Right lobe of liver (tissue), 6 donors: Measurements from ENCODE around the gene PRSS33. TPM values are rescaled to one million over a fixed set of nuclear protein-coding genes. Genes with fewer than 3 reads are reported as not detected.

Source experiments
- ATAC-seq, 4 donors: fragments of 200-7000 bp; cut with Tn5 transposase; one replicate each; pipeline ENCODE4 v1.9.1; 2020; ENCODE audit warnings: mild to moderate bottlenecking in 4 of 4, moderate library complexity in 4 of 4
- DNase-seq, 3 donors: peaks; one replicate each; pipeline ENCODE4 v3.0.0-alpha.2; 2020
- H3K27ac ChIP-seq, 3 donors: fragments of 200-600 bp; one replicate each; pipeline ENCODE4 v1.8.0; 2022
- H3K27me3 ChIP-seq, 2 donors: fragments of 200-600 bp; one replicate each; pipeline ENCODE4 v1.8.0; 2022
- H3K36me3 ChIP-seq, 4 donors: fragments of 200-600 bp; sonication (generic) in 1 of 4; one replicate each; pipeline versions ENCODE4 v1.5.1 to v1.8.0; 2017 to 2022; ENCODE audit warnings: control low read depth in 1 of 4
- H3K4me1 ChIP-seq, 4 donors: fragments of 200-600 bp; sonication (generic) in 1 of 4; one replicate each; pipeline versions ENCODE4 v1.5.1 to v1.8.0; 2017 to 2022; ENCODE audit warnings: control low read depth in 1 of 4
- H3K4me3 ChIP-seq, 3 donors: fragments of 200-600 bp; one replicate each; pipeline ENCODE4 v1.8.0; 2022
- H3K9me3 ChIP-seq, 4 donors: fragments of 200-600 bp; sonication (generic) in 1 of 4; one replicate each; pipeline versions ENCODE4 v1.5.1 to v1.8.0; 2017 to 2022; ENCODE audit warnings: control low read depth in 1 of 4
- CTCF ChIP-seq, 4 donors: fragments of 200-600 bp in 3 of 4; fragments of 450-650 bp in 1 of 4; IDR thresholded peaks; one replicate each; pipeline versions ENCODE4 v1.5.1 to v1.8.0; 2016 to 2022; ENCODE audit warnings: antibody characterized with exemption in 4 of 4, mild to moderate bottlenecking in 2 of 4
- POLR2A ChIP-seq: fragments of 450-650 bp; IDR thresholded peaks from one replicate; pipeline ENCODE4 v1.6.1; 2017; ENCODE audit warnings: antibody characterized with exemption, mild to moderate bottlenecking
- WGBS: methylation state at CpG from one replicate; pipeline ENCODE4 v1.1.6; 2018; ENCODE audit warnings: low coverage, low lambda C conversion rate; ENCODE audit not compliant: insufficient coverage; ENCODE audit errors: missing lambda C conversion rate; 5-methylcytosine and 5-hydroxymethylcytosine counted together
- intact Hi-C, 2 donors: fragments of 100-400 bp; cut with DNase I; formaldehyde crosslinking; loops; one replicate each; pipeline versions ENCODE4 v1.11.2 to v1.14.1; 2022
- small RNA-seq, 2 experiments: library from RNA; depleted of rRNA; stranded (forward); fragments of <200 nt; gene quantifications; one replicate each; pipeline ENCODE3, GENCODE V24; 2016
- total RNA-seq, 6 experiments: library from RNA; depleted of rRNA in 2 of 6; stranded (reverse); fragments of >200 nt in 2 of 6; fragmentation: NEBNext Ultra II Directional in 3 of 6; extraction: Animal tissue kit (Norgen Biotek cat#: 25700) in 3 of 6; gene quantifications; one replicate each; pipeline versions ENCODE4 v1.1.0 to v1.2.4, GENCODE V29; 2016 to 2023
- donor health status: DM: no; HTN: yes; CAD: no.
- donor health status: DM: no; HTN: no; CAD: no.
- donor health status: DM: no; HTN: no; CAD: no.
- donor health status: DM: no; HTN: yes; CAD: no.
- donor health status: DM: no; HTN: yes; CAD: no.

The PRSS33 gene
- total RNA-seq, 6 experiments from 2014 or later: not detected

GRCh38 chr16:2737895-2738418 lies 49.4 kb downstream of the PRSS33 start:
- no peaks in the 10 kb centered on the region for H3K9me3 ChIP-seq
- ATAC-seq: peak in 1 of 4 donors; percentile 7
- TF ChIP-seq POLR2A: no peak
- H3K27me3 ChIP-seq: no peaks in the 10 kb centered on the region
- no peaks in the 10 kb centered on the region for H3K36me3 ChIP-seq
- DNase-seq: peak in 1 of 3 donors; percentile 30
- intact Hi-C loops: no loop called here
- H3K4me3 ChIP-seq: no peak overlapping the region
- H3K27ac ChIP-seq: no peak overlapping the region
- no peaks in the 10 kb centered on the region for H3K4me1 ChIP-seq
- no CpG with 5 or more reads among the region's 7 CpGs for WGBS

- Histone ChIP-seq H3K27me3 (no peaks in the 10 kb centered on the region), H3K4me3 (no peak overlapping the region), H3K9me3 (no peaks in the 10 kb centered on the region), H3K27ac (no peak overlapping the region), H3K4me1 (no peaks in the 10 kb centered on the region), H3K36me3 (no peaks in the 10 kb centered on the region)
- intact Hi-C loops: no loop called here
- DNase-seq (peak in 1 of 3 donors; percentile 32), ATAC-seq (peak in 1 of 4 donors; percentile 9)
- TF ChIP-seq POLR2A: no peak
- no peak for TF ChIP-seq CTCF (IDR thresholded peaks at IDR 0.05)
- WGBS: no CpG with 5 or more reads among the region's 5 CpGs
Observed at GRCh38 chr16:2737238-2737605, 50.1 kb downstream of the PRSS33 start.

GRCh38 chr16:2736476-2737237 lies 50.7 kb downstream of the PRSS33 start:
- H3K27ac ChIP-seq: no peak overlapping the region
- peak in 1 of 3 donors; percentile 31 for DNase-seq
- no peak for TF ChIP-seq POLR2A
- no peak for TF ChIP-seq CTCF (IDR thresholded peaks at IDR 0.05)
- WGBS: 83% methylated on average over 6 of the region's 11 CpGs
- intact Hi-C loops: no loop called here
- no peaks in the 10 kb centered on the region for H3K9me3 ChIP-seq
- H3K27me3 ChIP-seq: no peaks in the 10 kb centered on the region
- H3K4me3 ChIP-seq: no peak overlapping the region
- no peaks in the 10 kb centered on the region for H3K36me3 ChIP-seq
- ATAC-seq: no peak
- no peaks in the 10 kb centered on the region for H3K4me1 ChIP-seq

GRCh38 chr16:2734844-2735515 lies 52.4 kb downstream of the PRSS33 start:
- WGBS: 64% methylated on average over 10 of the region's 10 CpGs
- no peak for TF ChIP-seq CTCF (IDR thresholded peaks at IDR 0.05)
- TF ChIP-seq POLR2A: no peak
- DNase-seq (no peak), ATAC-seq (no peak)
- Histone ChIP-seq H3K27ac (no peak overlapping the region), H3K36me3 (no peaks in the 10 kb centered on the region), H3K27me3 (no peaks in the 10 kb centered on the region), H3K9me3 (no peaks in the 10 kb centered on the region), H3K4me3 (no peak overlapping the region), H3K4me1 (no peaks in the 10 kb centered on the region)
- intact Hi-C loops: no loop called here

Small RNAs within 50 kb of the gene (small RNA-seq; reads per million reads assigned to genes)
- 0 reads per million in 2 experiments for gene SNORA3C

Other genes starting within 250 kb of the PRSS33 start
- 10 to 100 TPM; 20.7 to 28.3 (median 24.5) TPM for gene PDPK1, start 249.5 kb downstream of the PRSS33 start, total RNA-seq
- gene KCTD5, start 105.0 kb downstream of the PRSS33 start, total RNA-seq: 10 to 100 TPM in 4 of 6 experiments, 1 to 10 TPM in 2; 7.3 to 22.8 (median 11.1) TPM
- under 1 TPM in 4 of 6 experiments, not detected in 2; 0.13 to 0.98 (median 0.49) TPM for gene PRSS27, start 67.3 kb downstream of the PRSS33 start, total RNA-seq
- 100 to 1,000 TPM; 111 to 419 (median 289) TPM for gene SRRM2, start 34.9 kb downstream of the PRSS33 start, total RNA-seq
- gene ELOB, start 10.3 kb downstream of the PRSS33 start, total RNA-seq: 100 to 1,000 TPM in 5 of 6 experiments, 10 to 100 TPM in 1; 97.5 to 521 (median 122) TPM
- not detected for gene PRSS41, start 10.9 kb upstream of the PRSS33 start, total RNA-seq
- gene PRSS21, start 29.7 kb upstream of the PRSS33 start, total RNA-seq: not detected
- gene ZG16B, start 42.7 kb upstream of the PRSS33 start, total RNA-seq: 1 to 10 TPM in 1 of 6 experiments, under 1 TPM in 3, not detected in 2; 0.24 to 1.6 (median 0.50) TPM
- gene PRSS22, start 70.6 kb upstream of the PRSS33 start, total RNA-seq: 1 to 10 TPM in 2 of 6 experiments, under 1 TPM in 3, not detected in 1; 0.18 to 2.1 (median 0.84) TPM
- gene FLYWCH2, start 95.7 kb upstream of the PRSS33 start, total RNA-seq: 10 to 100 TPM in 2 of 6 experiments, 1 to 10 TPM in 4; 3.6 to 18.9 (median 5.6) TPM
- 10 to 100 TPM in 5 of 6 experiments, 1 to 10 TPM in 1; 9.3 to 19.8 (median 15.1) TPM for gene FLYWCH1, start 124.4 kb upstream of the PRSS33 start, total RNA-seq
- gene KREMEN2, start 176.7 kb upstream of the PRSS33 start, total RNA-seq: not detected
- gene PAQR4, start 181.8 kb upstream of the PRSS33 start, total RNA-seq: 1 to 10 TPM in 4 of 6 experiments, under 1 TPM in 2; 0.93 to 6.1 (median 3.3) TPM
- gene PKMYT1, start 192.9 kb upstream of the PRSS33 start, total RNA-seq: 1 to 10 TPM in 5 of 6 experiments, under 1 TPM in 1; 0.68 to 6.5 (median 1.7) TPM
- gene CLDN9, start 225.4 kb upstream of the PRSS33 start, total RNA-seq: 1 to 10 TPM in 2 of 6 experiments, under 1 TPM in 4; 0.25 to 1.7 (median 0.92) TPM
- 1 to 10 TPM in 1 of 6 experiments, not detected in 5; 2.9 TPM for gene CLDN6, start 230.6 kb upstream of the PRSS33 start, total RNA-seq
- 100 to 1,000 TPM in 3 of 6 experiments, 10 to 100 TPM in 1, 1 to 10 TPM in 2; 5.2 to 284 (median 69.4) TPM for gene TNFRSF12A, start 232.8 kb upstream of the PRSS33 start, total RNA-seq
- gene HCFC1R1, start 236.4 kb upstream of the PRSS33 start, total RNA-seq: 10 to 100 TPM in 5 of 6 experiments, 1 to 10 TPM in 1; 9.7 to 14.6 (median 12.1) TPM
- 10 to 100 TPM in 2 of 6 experiments, 1 to 10 TPM in 4; 7.7 to 15.7 (median 9.7) TPM for gene THOC6, start 236.5 kb upstream of the PRSS33 start, total RNA-seq
- under 1 TPM in 5 of 6 experiments, not detected in 1; 0.11 to 0.58 (median 0.48) TPM for gene BICDL2, start 249.4 kb upstream of the PRSS33 start, total RNA-seq